PFSK-1 (cell line): Measurements from ENCODE around the gene CCDC200.

Experiments used
- POLR2AphosphoS5 ChIP-seq: IDR thresholded peaks from 2 replicates; pipeline ENCODE4 v1.6.1; 2012; ENCODE audit warnings: low read depth, mild to moderate bottlenecking, control low read depth, low read length, moderate library complexity
- REST ChIP-seq, 2 experiments: IDR thresholded peaks; 2 replicates each; pipeline versions ENCODE4 v1.6.1 to v1.8.0; 2011 to 2012; ENCODE audit warnings: low read depth in 2 of 2, low read length in 2 of 2, control low read depth in 1 of 2, inconsistent platforms in 1 of 2, mild to moderate bottlenecking in 1 of 2, moderate library complexity in 1 of 2; ENCODE audit not compliant: insufficient read depth in 1 of 2
- SIN3A ChIP-seq: IDR thresholded peaks from 2 replicates; pipeline ENCODE4 v1.6.1; 2012; ENCODE audit warnings: mild to moderate bottlenecking, low read length, moderate library complexity, borderline replicate concordance; ENCODE audit not compliant: insufficient read depth

GRCh38 chr17:43216369-43216761 lies 12.1 kb downstream of the CCDC200 start:
- TF ChIP-seq REST (IDR thresholded peaks at IDR 0.05; ENCODE audit: insufficient read depth in 1 of 2, low read depth in 2 of 2, low read length in 2 of 2) (no peak), POLR2AphosphoS5 (no peak), SIN3A (no peak)
